Right atrium auricular region (tissue), 2 donors: Measurements from ENCODE around the gene KRT76. TPM values are rescaled to one million over a fixed set of nuclear protein-coding genes. Genes with fewer than 3 reads are reported as not detected.

Experiments used
- DNase-seq: peaks from one replicate; pipeline ENCODE4 v3.0.0-alpha.2; 2019; ENCODE audit warnings: low spot score
- H3K27ac ChIP-seq, 2 donors: fragments of 200-600 bp; sonication (generic); 1 replicate in 1 of 2; 2 replicates in 1 of 2; pipeline ENCODE4 v1.5.1; 2016 to 2019
- H3K27me3 ChIP-seq, 2 donors: fragments of 200-600 bp; sonication (generic); one replicate each; pipeline versions ENCODE4 v1.5.1 to v1.6.0; 2017 to 2019
- H3K36me3 ChIP-seq: fragments of 200-600 bp; sonication (generic); one replicate; pipeline ENCODE4 v1.5.1; 2016
- H3K4me1 ChIP-seq, 2 donors: fragments of 200-600 bp; sonication (generic); one replicate each; pipeline versions ENCODE4 v1.5.1 to v1.6.0; 2017 to 2019
- H3K4me3 ChIP-seq, 2 donors: fragments of 200-600 bp; sonication (generic); 1 replicate in 1 of 2; 2 replicates in 1 of 2; pipeline ENCODE4 v1.5.1; 2017 to 2019; ENCODE audit warnings: mild to moderate bottlenecking in 1 of 2, moderate library complexity in 1 of 2
- H3K9me3 ChIP-seq, 2 donors: fragments of 200-600 bp; sonication (generic); one replicate each; pipeline ENCODE4 v1.5.1; 2019
- total RNA-seq, 2 donors: library from RNA; depleted of rRNA; stranded (reverse); fragments of >200 nt; gene quantifications; one replicate each; pipeline ENCODE4 v1.1.0, GENCODE V29; 2016
- TF ChIP-seq, protein P1 (sequence below), 2 donors: fragments of 200-600 bp; sonication (generic); IDR thresholded peaks; one replicate each; pipeline ENCODE4 v1.5.1; 2019; ENCODE audit warnings: antibody characterized with exemption in 2 of 2

KRT76 gene
- total RNA-seq, 2 donors from 2014 or later, result not detected

DNA sequence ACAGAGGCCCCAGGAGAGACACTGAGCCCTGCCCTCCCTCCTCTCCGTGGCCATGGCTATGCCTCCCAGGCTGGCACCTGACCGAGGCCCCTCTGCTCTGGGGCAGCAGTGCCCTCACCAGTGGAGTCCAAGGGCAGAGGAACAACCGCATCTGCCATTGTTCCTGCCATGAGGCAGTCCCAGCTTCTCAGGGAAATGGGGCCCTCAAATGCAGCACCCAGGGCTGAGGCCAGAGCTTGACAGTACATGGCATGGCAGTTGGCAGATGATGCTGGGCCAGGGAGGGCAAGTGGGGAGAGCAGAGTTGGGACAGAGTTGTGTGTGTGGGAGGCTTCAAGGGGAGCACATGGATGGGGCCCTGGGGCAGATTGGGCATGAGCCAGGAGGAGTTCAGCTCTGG lies 52.8 kb downstream of the KRT76 start:
- Histone ChIP-seq H3K4me1 (no peaks in the 10 kb centered on the region), H3K36me3 (no peaks in the 10 kb centered on the region), H3K27ac (no peak overlapping the region), H3K9me3 (no peaks in the 10 kb centered on the region), H3K4me3 (no peak overlapping the region), H3K27me3 (no peaks in the 10 kb centered on the region)
- TF ChIP-seq, protein P1, sequence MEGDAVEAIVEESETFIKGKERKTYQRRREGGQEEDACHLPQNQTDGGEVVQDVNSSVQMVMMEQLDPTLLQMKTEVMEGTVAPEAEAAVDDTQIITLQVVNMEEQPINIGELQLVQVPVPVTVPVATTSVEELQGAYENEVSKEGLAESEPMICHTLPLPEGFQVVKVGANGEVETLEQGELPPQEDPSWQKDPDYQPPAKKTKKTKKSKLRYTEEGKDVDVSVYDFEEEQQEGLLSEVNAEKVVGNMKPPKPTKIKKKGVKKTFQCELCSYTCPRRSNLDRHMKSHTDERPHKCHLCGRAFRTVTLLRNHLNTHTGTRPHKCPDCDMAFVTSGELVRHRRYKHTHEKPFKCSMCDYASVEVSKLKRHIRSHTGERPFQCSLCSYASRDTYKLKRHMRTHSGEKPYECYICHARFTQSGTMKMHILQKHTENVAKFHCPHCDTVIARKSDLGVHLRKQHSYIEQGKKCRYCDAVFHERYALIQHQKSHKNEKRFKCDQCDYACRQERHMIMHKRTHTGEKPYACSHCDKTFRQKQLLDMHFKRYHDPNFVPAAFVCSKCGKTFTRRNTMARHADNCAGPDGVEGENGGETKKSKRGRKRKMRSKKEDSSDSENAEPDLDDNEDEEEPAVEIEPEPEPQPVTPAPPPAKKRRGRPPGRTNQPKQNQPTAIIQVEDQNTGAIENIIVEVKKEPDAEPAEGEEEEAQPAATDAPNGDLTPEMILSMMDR (IDR thresholded peaks at IDR 0.05), result no peak
- DNase-seq, result no peak

DNA sequence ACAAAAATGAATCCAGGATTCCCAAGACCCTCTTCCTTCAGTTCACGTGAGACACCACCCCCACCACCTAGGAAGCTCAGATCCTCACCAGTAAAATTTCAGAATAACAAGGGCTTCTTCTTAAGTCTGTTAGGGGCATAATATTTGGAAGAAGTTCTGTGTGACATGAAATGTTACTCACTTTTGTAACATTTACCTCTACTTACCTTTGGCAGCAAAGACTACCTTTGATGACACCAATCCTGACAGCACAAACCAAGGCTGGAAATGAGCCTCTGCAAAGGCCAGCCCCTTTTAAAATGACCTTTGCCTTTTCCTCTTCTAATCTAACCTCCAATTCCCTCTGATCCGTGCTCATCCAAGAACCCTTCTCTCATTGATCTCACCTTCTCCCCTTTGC lies 54.5 kb downstream of the KRT76 start:
- Histone ChIP-seq H3K36me3 (no peaks in the 10 kb centered on the region), H3K4me3 (no peak overlapping the region), H3K9me3 (no peaks in the 10 kb centered on the region), H3K27me3 (no peaks in the 10 kb centered on the region), H3K27ac (no peak overlapping the region), H3K4me1 (no peaks in the 10 kb centered on the region)
- TF ChIP-seq, protein P1 (IDR thresholded peaks at IDR 0.05), result no peak
- no peak for DNase-seq

DNA sequence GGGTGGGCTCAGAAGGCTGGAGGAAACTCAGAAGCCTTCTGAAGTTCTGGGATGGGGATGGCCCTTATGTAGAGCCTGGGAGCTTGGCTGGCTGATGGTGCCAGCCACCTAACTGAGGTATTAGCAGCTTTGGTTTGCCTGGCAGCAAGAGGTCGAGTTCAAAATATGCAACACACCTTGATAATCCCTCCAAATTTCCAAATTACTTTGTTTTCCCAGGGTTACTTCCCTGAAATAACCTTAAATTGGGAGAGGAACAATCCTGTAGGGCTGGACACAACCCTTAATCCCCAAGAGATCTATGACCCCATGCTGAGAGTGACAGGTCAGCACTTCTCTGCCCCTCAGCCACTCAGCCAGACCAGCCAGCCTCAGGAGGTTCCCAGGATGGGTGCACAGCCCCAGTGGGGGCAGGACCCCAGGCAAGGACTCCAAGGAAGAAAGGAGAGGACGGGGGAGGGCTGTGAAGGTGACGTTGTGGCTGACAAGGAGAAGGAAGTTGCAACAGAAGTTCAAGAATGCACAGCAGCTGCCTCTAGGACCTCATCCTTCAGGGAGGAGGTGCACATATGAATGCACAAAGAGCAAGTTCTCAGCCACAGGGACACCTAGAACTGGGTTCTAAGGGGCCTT lies 55.2 kb downstream of the KRT76 start:
- Histone ChIP-seq H3K4me3 (no peak overlapping the region), H3K36me3 (no peaks in the 10 kb centered on the region), H3K27me3 (no peaks in the 10 kb centered on the region), H3K9me3 (no peaks in the 10 kb centered on the region), H3K4me1 (no peaks in the 10 kb centered on the region), H3K27ac (no peak overlapping the region)
- no peak for DNase-seq
- TF ChIP-seq, protein P1 (IDR thresholded peaks at IDR 0.05), result no peak

DNA sequence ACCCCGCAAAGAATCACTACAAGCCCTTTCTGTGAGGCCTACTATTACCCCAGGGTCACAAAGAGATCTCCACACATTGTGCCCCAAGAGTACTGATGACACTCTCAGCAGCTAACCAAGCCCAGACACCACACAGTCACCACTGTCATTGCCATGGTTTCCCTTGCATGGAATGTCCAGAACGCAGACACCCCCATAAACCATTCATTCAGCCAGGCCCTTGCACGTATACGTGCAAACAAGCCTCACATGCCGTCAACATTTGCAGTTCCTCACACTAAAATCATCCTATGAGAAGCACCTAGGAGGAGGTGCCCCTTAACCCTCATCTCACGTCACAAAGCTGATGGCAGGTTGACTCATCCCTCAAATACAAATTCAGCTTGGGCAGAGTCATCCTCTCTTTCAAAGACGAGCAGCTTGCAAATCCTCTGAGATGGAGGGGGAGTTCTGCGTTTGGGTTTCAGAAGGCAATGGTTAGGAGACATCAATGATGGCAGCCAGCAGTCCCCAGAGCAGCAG lies 56.7 kb downstream of the KRT76 start:
- Histone ChIP-seq H3K4me3 (no peak overlapping the region), H3K4me1 (no peaks in the 10 kb centered on the region), H3K9me3 (no peaks in the 10 kb centered on the region), H3K36me3 (no peaks in the 10 kb centered on the region), H3K27ac (no peak overlapping the region), H3K27me3 (no peaks in the 10 kb centered on the region)
- TF ChIP-seq, protein P1 (IDR thresholded peaks at IDR 0.05), result no peak
- DNase-seq, result no peak

Other genes with a start within 250 kb of the KRT76 start
- not detected for gene KRT71, start 224.2 kb downstream of the KRT76 start, total RNA-seq
- 1 to 10 TPM in 1 of 2 donors, not detected in 1; 2.9 TPM for gene KRT74, start 203.5 kb downstream of the KRT76 start, total RNA-seq
- gene KRT72, start 175.9 kb downstream of the KRT76 start, total RNA-seq, result not detected
- not detected for gene KRT73, start 158.8 kb downstream of the KRT76 start, total RNA-seq
- not detected for gene KRT2, start 125.1 kb downstream of the KRT76 start, total RNA-seq
- not detected for gene KRT1, start 96.9 kb downstream of the KRT76 start, total RNA-seq
- gene KRT77, start 73.8 kb downstream of the KRT76 start, total RNA-seq, result not detected
- gene KRT3, start 18.8 kb upstream of the KRT76 start, total RNA-seq, result not detected
- gene KRT4, start 36.8 kb upstream of the KRT76 start, total RNA-seq, result not detected
- not detected for gene KRT79, start 57.0 kb upstream of the KRT76 start, total RNA-seq
- not detected for gene KRT78, start 71.6 kb upstream of the KRT76 start, total RNA-seq
- 100 to 1,000 TPM; 199 to 271 TPM for gene KRT8, start 127.7 kb upstream of the KRT76 start, total RNA-seq
- gene KRT18, start 171.8 kb upstream of the KRT76 start, total RNA-seq, result 100 to 1,000 TPM in 1 of 2 donors, 10 to 100 TPM in 1; 85.1 to 150 TPM
- 100 to 1,000 TPM; 272 to 383 TPM for gene EIF4B, start 229.1 kb upstream of the KRT76 start, total RNA-seq